Fibroblast of lung (primary cell): ENCODE data around the gene EPHA10. TPM values are rescaled to one million over a fixed set of nuclear protein-coding genes. Genes with fewer than 3 reads are reported as not detected.

Source experiments
- DNase-seq, 2 donors: peaks; one replicate each; pipeline versions ENCODE4 v3.0.0 to v3.0.0-alpha.2; 2010; ENCODE audit warnings: low read depth in 2 of 2
- H2AFZ ChIP-seq: 2 replicates; pipeline ENCODE4 v1.5.1; 2012; ENCODE audit warnings: low read length, control low read depth, inconsistent platforms
- H3K27ac ChIP-seq: 2 replicates; pipeline ENCODE4 v1.5.1; 2011; ENCODE audit warnings: low read length, control low read depth; ENCODE audit not compliant: insufficient read depth
- H3K27me3 ChIP-seq: 2 replicates; pipeline ENCODE4 v1.5.1; 2011; ENCODE audit warnings: mild to moderate bottlenecking, low read length; ENCODE audit not compliant: control insufficient read depth, insufficient read depth
- H3K36me3 ChIP-seq: 2 replicates; pipeline ENCODE4 v1.5.1; 2011; ENCODE audit warnings: low read length; ENCODE audit not compliant: control insufficient read depth, insufficient read depth
- H3K4me1 ChIP-seq: 2 replicates; pipeline ENCODE4 v1.5.1; 2011; ENCODE audit warnings: low read length; ENCODE audit not compliant: control insufficient read depth, insufficient read depth; ENCODE audit errors: extremely low read depth
- H3K4me2 ChIP-seq: 2 replicates; pipeline ENCODE4 v1.5.1; 2011; ENCODE audit warnings: low read length, control low read depth; ENCODE audit not compliant: insufficient read depth; ENCODE audit errors: extremely low read depth
- H3K4me3 ChIP-seq, 4 experiments: fragments of 200-600 bp in 1 of 4; sonication (generic) in 1 of 4; replicated peaks in 1 of 4; 2 replicates each; pipeline ENCODE4 v1.5.1; 2011 to 2016; ENCODE audit warnings: low read length in 4 of 4, low read depth in 3 of 4, mild to moderate bottlenecking in 3 of 4, control low read depth in 2 of 4, inconsistent platforms in 1 of 4, mixed read lengths in 1 of 4; ENCODE audit not compliant: insufficient read depth in 1 of 4; ENCODE audit errors: control extremely low read depth in 1 of 4
- H3K79me2 ChIP-seq: 2 replicates; pipeline ENCODE4 v1.5.1; 2012; ENCODE audit warnings: mild to moderate bottlenecking, low read length, inconsistent platforms; ENCODE audit not compliant: control insufficient read depth, insufficient read depth
- H3K9ac ChIP-seq: 2 replicates; pipeline ENCODE4 v1.5.1; 2011; ENCODE audit warnings: mild to moderate bottlenecking, low read length, control low read depth; ENCODE audit not compliant: insufficient read depth
- H3K9me3 ChIP-seq: 2 replicates; pipeline ENCODE4 v1.5.1; 2012; ENCODE audit warnings: low read depth, low read length; ENCODE audit not compliant: control insufficient read depth, insufficient read depth
- H4K20me1 ChIP-seq: 2 replicates; pipeline ENCODE4 v1.5.1; 2011; ENCODE audit warnings: low read length; ENCODE audit not compliant: control insufficient read depth, insufficient read depth; ENCODE audit errors: extremely low read depth
- CTCF ChIP-seq, 2 donors: IDR thresholded peaks in 1 of 2; conservative IDR thresholded peaks in 1 of 2; 1 replicate in 1 of 2; 2 replicates in 1 of 2; pipeline ENCODE4 v1.5.1; 2011 to 2012; ENCODE audit warnings: low read length in 2 of 2, control low read depth in 1 of 2, inconsistent platforms in 1 of 2, low read depth in 1 of 2, mild to moderate bottlenecking in 1 of 2
- EZH2 ChIP-seq: IDR thresholded peaks from 2 replicates; pipeline ENCODE4 v1.5.1; 2012; ENCODE audit warnings: low read length, control low read depth, mild to moderate bottlenecking; ENCODE audit errors: missing control alignments
- polyA plus RNA-seq, 2 donors: library from polyadenylated mRNA; depleted of rRNA in 1 of 2; stranded (reverse) in 1 of 2; unstranded in 1 of 2; fragments of >200 nt; gene quantifications; 2 replicates each; pipeline ENCODE4 v1.2.1, GENCODE V29; 2011 to 2012; ENCODE audit warnings: missing spikeins in 1 of 2
- total RNA-seq: library from RNA; depleted of rRNA; stranded (reverse); fragments of >200 nt; gene quantifications from 2 replicates; pipeline ENCODE4 v1.2.1, GENCODE V29; 2014

EPHA10 gene
- total and polyA plus RNA-seq, 2 donors (not counting 1 experiment from before 2014, with no cell fraction given), result under 0.01 TPM; not detected in 1

DNA sequence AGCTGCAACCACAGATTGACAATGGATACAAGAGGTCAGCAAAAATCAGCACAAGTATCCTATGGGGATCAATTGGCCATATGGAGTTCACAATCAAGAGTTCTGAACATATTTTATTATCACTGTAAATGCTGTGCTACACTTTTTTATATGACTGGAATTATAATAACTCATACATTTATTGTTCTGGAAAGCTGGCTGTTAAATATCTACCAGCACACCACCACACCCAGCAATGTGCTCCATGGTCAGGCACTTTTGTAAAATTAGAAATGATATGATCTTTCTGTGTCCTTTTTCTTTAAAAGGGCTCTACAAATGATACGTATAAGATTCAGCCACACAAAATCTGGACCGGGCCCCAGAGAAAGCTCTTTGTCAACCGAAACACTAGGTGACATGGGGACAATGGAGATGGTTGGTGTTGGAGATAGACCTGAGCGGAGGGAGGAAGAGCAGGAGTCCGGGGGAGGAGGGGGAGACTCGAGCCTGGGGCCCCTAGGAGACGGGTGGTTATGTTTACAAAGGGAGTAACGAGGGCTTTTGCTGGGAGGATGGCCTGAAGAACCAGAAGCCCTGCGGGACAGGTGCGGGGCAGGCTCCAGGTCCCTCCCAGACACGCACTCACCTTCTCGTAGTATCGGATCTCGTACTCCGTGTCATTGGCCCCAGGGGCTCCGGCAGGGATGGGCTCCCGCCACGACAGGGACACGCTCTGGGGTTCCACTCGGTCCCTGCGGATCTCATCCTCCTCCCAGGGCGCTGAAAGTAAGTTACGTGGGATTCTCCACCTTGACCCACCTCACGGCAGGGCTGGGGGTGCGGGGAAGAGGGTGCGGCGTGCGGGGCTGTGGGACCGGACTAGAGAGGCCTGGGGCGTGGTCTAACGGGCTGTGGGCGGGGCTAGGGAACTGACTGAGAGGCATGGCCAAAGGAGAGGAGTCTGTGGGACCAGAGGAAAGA, 30.0 kb downstream of the EPHA10 start:
- TF ChIP-seq CTCF (conservative IDR thresholded peaks at IDR 0.05 in 1 of 2, IDR thresholded peaks at IDR 0.05 in 1 of 2; ENCODE audit: low read depth in 1 of 2, low read length in 2 of 2) (no peak), EZH2 (peak; percentile 27)
- Histone ChIP-seq H3K36me3 (no peaks in the 10 kb centered on the region), H3K4me3 (peak overlapping the region in 1 of 4 experiments; percentile 32), H4K20me1 (no peaks in the 10 kb centered on the region), H3K9ac (no peak overlapping the region), H3K4me2 (peak overlapping the region; percentile 35), H3K27ac (no peak overlapping the region), H2AFZ (no peak overlapping the region), H3K27me3 (peaks cover 12% of the 10 kb centered on the region), H3K79me2 (no peaks in the 10 kb centered on the region), H3K9me3 (no peaks in the 10 kb centered on the region), H3K4me1 (no peaks in the 10 kb centered on the region)
- DNase-seq, result no peak

DNA sequence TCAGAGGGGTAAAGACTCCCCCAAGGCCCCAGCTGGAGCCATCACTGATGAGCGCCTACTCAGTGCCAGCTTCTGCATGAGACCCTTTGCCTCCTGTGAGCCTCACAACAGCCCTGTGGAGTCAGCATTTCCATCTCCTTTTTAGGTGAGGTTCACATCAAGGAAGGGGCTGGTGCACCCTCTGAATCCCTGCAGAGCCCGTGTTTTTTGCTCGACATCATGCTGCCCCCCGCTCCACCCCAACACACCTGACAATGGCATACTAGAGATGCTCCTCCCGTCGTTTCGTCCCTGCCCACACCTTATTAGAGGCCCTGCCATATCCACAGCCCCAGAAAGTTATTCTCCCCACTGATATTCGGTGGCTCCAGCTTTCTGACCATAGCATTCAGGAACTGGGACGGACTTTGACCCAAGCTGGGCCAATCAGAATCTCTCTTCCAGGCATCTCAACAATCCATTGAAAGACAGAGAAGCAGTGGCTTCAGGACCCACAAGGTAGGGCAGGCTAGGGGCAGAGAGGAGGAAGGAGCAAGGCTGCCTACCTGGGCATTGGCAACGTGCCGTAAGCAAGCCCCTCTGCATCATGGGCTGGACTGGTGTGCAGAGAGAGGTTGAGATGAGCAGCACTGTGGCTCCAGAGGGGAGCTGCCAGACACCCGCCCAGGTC, 32.7 kb downstream of the EPHA10 start:
- Histone ChIP-seq H3K4me1 (no peaks in the 10 kb centered on the region), H3K9ac (no peak overlapping the region), H3K79me2 (no peaks in the 10 kb centered on the region), H3K9me3 (no peaks in the 10 kb centered on the region), H4K20me1 (no peaks in the 10 kb centered on the region), H3K27ac (no peak overlapping the region), H3K27me3 (peaks cover 13% of the 10 kb centered on the region), H3K4me3 (no peak overlapping the region), H3K4me2 (no peak overlapping the region), H2AFZ (no peak overlapping the region), H3K36me3 (no peaks in the 10 kb centered on the region)
- TF ChIP-seq CTCF (conservative IDR thresholded peaks at IDR 0.05 in 1 of 2, IDR thresholded peaks at IDR 0.05 in 1 of 2; ENCODE audit: low read depth in 1 of 2, low read length in 2 of 2) (no peak), EZH2 (no peak)
- DNase-seq, result no peak

DNA sequence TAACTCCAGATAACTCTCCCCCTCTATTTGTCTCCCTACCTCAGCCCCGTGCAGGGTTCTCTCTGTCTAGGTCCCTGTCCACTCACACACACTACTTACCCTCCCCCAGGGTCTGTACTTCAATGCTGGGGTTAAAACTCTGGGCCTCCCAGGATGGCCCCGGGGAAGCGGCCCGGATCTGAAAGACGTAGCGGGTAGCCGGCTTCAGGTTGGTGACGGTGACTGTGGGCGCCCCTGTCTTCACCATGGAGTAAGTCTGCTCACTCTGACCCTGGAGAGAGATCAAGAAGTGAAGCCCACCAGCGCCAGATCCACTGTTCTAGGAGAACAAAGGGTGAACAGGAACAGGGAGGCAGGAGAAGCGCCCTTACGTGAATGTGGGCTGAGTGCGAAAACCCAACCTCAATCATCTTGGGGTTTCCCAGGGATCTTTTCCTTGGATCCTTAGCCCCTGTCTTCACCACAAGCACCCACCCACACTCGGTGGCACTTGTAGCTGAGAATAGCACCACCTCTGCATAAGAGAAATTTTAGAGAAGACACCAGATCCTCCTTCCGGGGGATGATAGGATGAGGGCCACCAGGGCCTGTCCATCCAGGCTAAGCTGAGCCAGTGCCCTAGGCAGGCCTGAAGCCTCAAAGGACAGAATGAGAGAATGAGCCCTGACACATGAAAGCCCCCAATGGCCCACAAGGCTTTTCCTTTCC, 33.5 kb downstream of the EPHA10 start:
- Histone ChIP-seq H3K27me3 (peaks cover 15% of the 10 kb centered on the region), H3K4me1 (no peaks in the 10 kb centered on the region), H3K4me2 (no peak overlapping the region), H2AFZ (no peak overlapping the region), H3K9me3 (no peaks in the 10 kb centered on the region), H3K27ac (no peak overlapping the region), H3K79me2 (no peaks in the 10 kb centered on the region), H3K4me3 (no peak overlapping the region), H3K36me3 (no peaks in the 10 kb centered on the region), H4K20me1 (no peaks in the 10 kb centered on the region), H3K9ac (no peak overlapping the region)
- TF ChIP-seq EZH2 (no peak), CTCF (conservative IDR thresholded peaks at IDR 0.05 in 1 of 2, IDR thresholded peaks at IDR 0.05 in 1 of 2; ENCODE audit: low read depth in 1 of 2, low read length in 2 of 2) (no peak)
- DNase-seq, result no peak
